Esophagus muscularis mucosa (tissue), 4 donors: Measurements from ENCODE around the gene DNAH10.

Source experiments
- CTCF ChIP-seq, 3 experiments: fragments of 200-600 bp in 2 of 3; fragments of 450-650 bp in 1 of 3; sonication (generic) in 2 of 3; IDR thresholded peaks; one replicate each; pipeline ENCODE4 v1.5.1; 2017 to 2019; ENCODE audit warnings: antibody characterized with exemption in 3 of 3, mild to moderate bottlenecking in 2 of 3, moderate library complexity in 1 of 3
- EP300 ChIP-seq: sonication (generic); formaldehyde crosslinking; IDR thresholded peaks from one replicate; pipeline ENCODE4 v1.6.1; 2017; ENCODE audit warnings: antibody characterized with exemption
- POLR2A ChIP-seq: fragments of 450-650 bp; IDR thresholded peaks from one replicate; pipeline ENCODE4 v1.6.1; 2017; ENCODE audit warnings: antibody characterized with exemption, moderate library complexity, mild to moderate bottlenecking, low read depth
- POLR2AphosphoS5 ChIP-seq, 2 donors: sonication (generic); formaldehyde crosslinking; IDR thresholded peaks; one replicate each; pipeline ENCODE4 v1.6.1; 2017; ENCODE audit warnings: antibody characterized with exemption in 2 of 2

DNA sequence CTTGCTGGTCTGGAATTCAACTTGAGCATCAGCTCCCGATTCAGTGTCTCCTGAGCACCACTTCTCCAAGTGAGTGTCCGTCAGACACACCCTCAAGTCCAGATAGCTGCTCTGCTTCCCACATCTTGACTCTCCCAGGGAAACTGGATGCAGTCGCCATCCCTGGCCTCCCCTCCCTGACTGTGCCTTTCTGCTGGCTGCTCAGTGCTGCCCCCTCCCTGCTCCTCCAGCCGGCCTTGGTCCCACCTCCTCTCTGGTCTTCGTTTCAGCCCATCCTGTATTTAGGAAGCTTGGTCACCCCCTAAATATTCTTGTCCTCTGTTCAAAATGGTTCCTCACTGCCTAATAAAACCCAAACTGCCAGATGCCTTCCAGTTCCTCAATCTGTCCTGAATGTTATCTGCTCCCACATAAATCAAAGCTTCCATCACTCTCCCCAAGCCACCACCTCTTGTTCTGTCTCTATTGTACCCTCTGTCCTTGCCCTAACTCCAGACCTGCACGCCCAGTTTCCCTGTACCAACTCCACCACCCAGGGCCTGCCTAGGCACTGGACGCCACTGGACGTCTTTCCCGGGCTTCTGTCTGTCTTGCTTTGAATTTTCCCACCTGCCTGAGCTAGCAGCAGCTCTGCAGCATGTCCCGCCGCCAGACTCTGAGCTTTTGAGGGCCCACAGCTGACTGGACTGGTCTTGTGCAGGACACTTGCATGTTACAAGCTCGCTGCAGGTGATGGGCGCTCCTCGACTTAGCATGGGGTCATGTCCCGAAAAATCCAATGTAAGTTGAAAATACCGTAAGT, 176.8 kb downstream of the DNAH10 start:
- no peak for TF ChIP-seq CTCF (IDR thresholded peaks at IDR 0.05)
- TF ChIP-seq POLR2A: no peak
- no peak for TF ChIP-seq EP300
- no peak for TF ChIP-seq POLR2AphosphoS5 (IDR thresholded peaks at IDR 0.05)
